ENCODE results near the gene MS4A2. TPM values are rescaled to one million over a fixed set of nuclear protein-coding genes. Genes with fewer than 3 reads are reported as not detected.

The MS4A2 gene
- total RNA-seq, 2 experiments from 2014 or later: not detected

DNA sequence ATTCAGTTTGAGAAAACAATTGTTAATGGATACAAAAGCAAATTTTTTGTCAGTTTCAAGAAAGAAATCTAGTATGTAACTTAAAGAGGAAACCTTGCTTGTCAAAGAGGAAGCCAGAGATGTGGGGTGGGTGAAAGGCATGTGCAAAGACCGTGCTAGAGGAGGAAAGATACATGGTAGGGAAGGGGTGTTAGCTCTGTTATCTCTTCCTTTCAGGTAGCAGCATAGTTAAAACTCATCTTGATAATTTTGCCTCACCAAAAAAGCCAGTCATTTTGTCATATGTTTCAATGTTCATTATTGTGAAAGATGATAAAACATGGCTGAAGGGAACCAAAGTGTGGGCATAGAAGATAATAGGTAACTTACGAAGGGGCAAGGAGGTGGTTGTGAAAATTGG, 2.6 kb upstream of the MS4A2 start:
- POLR2A ChIA-PET: no interaction called here
- Mint-ChIP-seq H3K27ac (no peak overlapping the region), H3K4me1 (ENCODE audit: low read depth) (no peaks in the 10 kb centered on the region), H3K27me3 (peaks cover 23% of the 10 kb centered on the region), H3K36me3 (ENCODE audit: low read depth) (no peaks in the 10 kb centered on the region), H3K4me3 (no peak overlapping the region), H3K9me3 (no peaks in the 10 kb centered on the region)
- ATAC-seq (no peak), DNase-seq (no peak)
- CTCF ChIA-PET: no interaction called here
- intact Hi-C loops (cut with micrococcal nuclease): no loop called here
- TF ChIP-seq, protein P1, sequence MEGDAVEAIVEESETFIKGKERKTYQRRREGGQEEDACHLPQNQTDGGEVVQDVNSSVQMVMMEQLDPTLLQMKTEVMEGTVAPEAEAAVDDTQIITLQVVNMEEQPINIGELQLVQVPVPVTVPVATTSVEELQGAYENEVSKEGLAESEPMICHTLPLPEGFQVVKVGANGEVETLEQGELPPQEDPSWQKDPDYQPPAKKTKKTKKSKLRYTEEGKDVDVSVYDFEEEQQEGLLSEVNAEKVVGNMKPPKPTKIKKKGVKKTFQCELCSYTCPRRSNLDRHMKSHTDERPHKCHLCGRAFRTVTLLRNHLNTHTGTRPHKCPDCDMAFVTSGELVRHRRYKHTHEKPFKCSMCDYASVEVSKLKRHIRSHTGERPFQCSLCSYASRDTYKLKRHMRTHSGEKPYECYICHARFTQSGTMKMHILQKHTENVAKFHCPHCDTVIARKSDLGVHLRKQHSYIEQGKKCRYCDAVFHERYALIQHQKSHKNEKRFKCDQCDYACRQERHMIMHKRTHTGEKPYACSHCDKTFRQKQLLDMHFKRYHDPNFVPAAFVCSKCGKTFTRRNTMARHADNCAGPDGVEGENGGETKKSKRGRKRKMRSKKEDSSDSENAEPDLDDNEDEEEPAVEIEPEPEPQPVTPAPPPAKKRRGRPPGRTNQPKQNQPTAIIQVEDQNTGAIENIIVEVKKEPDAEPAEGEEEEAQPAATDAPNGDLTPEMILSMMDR (IDR thresholded peaks at IDR 0.05): no peak

DNA sequence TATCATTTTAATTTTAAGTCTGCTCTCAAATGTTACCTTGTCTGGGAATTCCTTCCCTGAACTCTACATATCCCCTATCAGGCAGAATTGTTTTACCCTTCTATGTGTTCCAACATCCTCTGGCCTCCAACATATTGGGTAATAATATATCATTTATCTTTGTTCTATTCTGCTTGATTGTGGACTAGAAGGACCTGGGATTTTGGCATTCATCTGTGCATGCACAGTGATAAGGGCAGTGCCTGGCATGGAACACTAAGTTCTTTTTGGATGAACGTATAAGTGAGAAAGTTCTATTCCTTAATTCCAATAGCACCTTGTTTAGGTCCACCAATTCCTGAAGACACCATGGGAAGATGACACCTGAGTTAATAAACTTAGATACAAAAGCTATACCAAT, 1.2 kb upstream of the MS4A2 start:
- intact Hi-C loops (cut with micrococcal nuclease): no loop called here
- ChIA-PET POLR2A (no interaction called here), CTCF (no interaction called here)
- TF ChIP-seq, protein P1 (IDR thresholded peaks at IDR 0.05): no peak
- Mint-ChIP-seq H3K4me1 (ENCODE audit: low read depth) (no peaks in the 10 kb centered on the region), H3K27me3 (peaks cover 23% of the 10 kb centered on the region), H3K36me3 (ENCODE audit: low read depth) (no peaks in the 10 kb centered on the region), H3K9me3 (no peaks in the 10 kb centered on the region), H3K27ac (no peak overlapping the region), H3K4me3 (no peak overlapping the region)
- DNase-seq (no peak), ATAC-seq (no peak)

DNA sequence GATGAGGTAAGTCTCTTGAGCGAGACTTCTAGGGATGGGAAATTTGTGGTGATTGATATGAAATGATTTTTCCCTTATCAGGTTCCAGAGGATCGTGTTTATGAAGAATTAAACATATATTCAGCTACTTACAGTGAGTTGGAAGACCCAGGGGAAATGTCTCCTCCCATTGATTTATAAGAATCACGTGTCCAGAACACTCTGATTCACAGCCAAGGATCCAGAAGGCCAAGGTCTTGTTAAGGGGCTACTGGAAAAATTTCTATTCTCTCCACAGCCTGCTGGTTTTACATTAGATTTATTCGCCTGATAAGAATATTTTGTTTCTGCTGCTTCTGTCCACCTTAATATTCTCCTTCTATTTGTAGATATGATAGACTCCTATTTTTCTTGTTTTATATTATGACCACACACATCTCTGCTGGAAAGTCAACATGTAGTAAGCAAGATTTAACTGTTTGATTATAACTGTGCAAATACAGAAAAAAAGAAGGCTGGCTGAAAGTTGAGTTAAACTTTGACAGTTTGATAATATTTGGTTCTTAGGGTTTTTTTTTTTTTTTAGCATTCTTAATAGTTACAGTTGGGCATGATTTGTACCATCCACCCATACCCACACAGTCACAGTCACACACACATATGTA, 7.1 kb downstream of the MS4A2 start:
- Mint-ChIP-seq H3K27ac (no peak overlapping the region), H3K9me3 (no peaks in the 10 kb centered on the region), H3K4me1 (ENCODE audit: low read depth) (no peaks in the 10 kb centered on the region), H3K27me3 (peaks cover 5% of the 10 kb centered on the region), H3K4me3 (no peak overlapping the region), H3K36me3 (ENCODE audit: low read depth) (no peaks in the 10 kb centered on the region)
- TF ChIP-seq, protein P1 (IDR thresholded peaks at IDR 0.05): no peak
- POLR2A ChIA-PET: no interaction called here
- ATAC-seq (no peak), DNase-seq (no peak)
- intact Hi-C loops (cut with micrococcal nuclease): no loop called here
- CTCF ChIA-PET: no interaction called here

DNA sequence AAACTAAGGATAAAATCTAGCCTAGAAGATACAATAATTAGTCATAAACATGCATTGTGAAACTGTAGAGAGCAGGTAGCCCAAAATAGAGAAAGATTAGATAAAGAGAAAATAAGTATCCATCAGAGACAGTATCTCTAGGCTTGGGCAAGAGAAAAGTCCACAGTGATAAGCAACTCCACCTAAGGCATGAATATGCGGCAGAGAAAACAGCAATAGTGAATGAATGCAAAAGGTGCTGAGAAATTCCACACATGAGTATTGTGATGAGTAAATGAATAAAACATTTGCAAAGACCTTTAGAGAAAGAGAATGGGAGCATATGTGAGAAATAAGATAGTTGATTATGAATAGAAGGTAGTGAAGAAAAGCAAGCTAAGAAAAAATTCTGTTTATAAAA, 8.7 kb downstream of the MS4A2 start:
- ChIA-PET POLR2A (no interaction called here), CTCF (no interaction called here)
- ATAC-seq (no peak), DNase-seq (no peak)
- Mint-ChIP-seq H3K36me3 (ENCODE audit: low read depth) (no peaks in the 10 kb centered on the region), H3K27ac (no peak overlapping the region), H3K27me3 (peaks cover 5% of the 10 kb centered on the region), H3K4me3 (no peak overlapping the region), H3K9me3 (no peaks in the 10 kb centered on the region), H3K4me1 (ENCODE audit: low read depth) (no peaks in the 10 kb centered on the region)
- intact Hi-C loops (cut with micrococcal nuclease): no loop called here
- TF ChIP-seq, protein P1 (IDR thresholded peaks at IDR 0.05): no peak

DNA sequence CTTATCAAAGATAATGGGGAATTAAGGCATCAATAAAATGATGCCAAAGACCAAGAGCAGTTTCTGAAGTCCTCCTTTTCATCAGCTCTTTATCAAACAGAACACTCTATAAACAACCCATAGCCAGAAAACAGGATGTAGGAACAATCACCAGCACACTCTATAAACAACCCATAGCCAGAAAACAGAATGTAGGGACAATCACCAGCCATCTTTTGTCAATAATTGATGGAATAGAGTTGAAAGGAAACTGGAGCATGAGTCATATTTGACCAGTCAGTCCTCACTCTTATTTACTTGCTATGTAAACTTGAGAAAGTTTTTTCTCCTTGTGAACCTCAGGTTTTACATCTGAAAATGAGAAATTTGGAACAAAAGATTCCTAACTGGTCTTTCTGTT, 10.0 kb downstream of the MS4A2 start:
- TF ChIP-seq, protein P1 (IDR thresholded peaks at IDR 0.05): no peak
- Mint-ChIP-seq H3K27ac (no peak overlapping the region), H3K9me3 (no peaks in the 10 kb centered on the region), H3K4me3 (no peak overlapping the region), H3K27me3 (peaks cover 5% of the 10 kb centered on the region), H3K4me1 (ENCODE audit: low read depth) (no peaks in the 10 kb centered on the region), H3K36me3 (ENCODE audit: low read depth) (no peaks in the 10 kb centered on the region)
- ChIA-PET POLR2A (no interaction called here), CTCF (no interaction called here)
- no peak for DNase-seq
- ATAC-seq: no peak
- intact Hi-C loops (cut with micrococcal nuclease): no loop called here

All from activated CD8-positive, alpha-beta T cell treated with anti-CD3 and anti-CD28 coated beads for 36 hours (primary cell).